Loucy (cell line): ENCODE results near the gene NEFH.

Source experiments
- CTCF ChIP-seq: fragments of 200-600 bp; sonication (generic); conservative IDR thresholded peaks from 2 replicates; pipeline ENCODE4 v1.5.1; 2014; ENCODE audit warnings: mild to moderate bottlenecking, antibody characterized with exemption, low read length
- EZH2phosphoT487 ChIP-seq: fragments of 200-600 bp; IDR thresholded peaks from 2 replicates; pipeline ENCODE4 v1.6.1; 2018; ENCODE audit warnings: antibody characterized with exemption, mild to moderate bottlenecking, moderate library complexity, borderline replicate concordance

- no peak for TF ChIP-seq CTCF
- no peak for TF ChIP-seq EZH2phosphoT487
Observed at GRCh38 chr22:29442976-29443375, 37.0 kb upstream of the NEFH start.
